GM20431 (cell line): Measurements from ENCODE around the gene SEC22A.

Source experiments
- in situ Hi-C: fragments of 300-500 bp; cut with MseI, MboI; formaldehyde crosslinking; loops from one replicate; pipeline ENCODE4 v1.15.0; 2020; ENCODE audit warnings: low sequenced_read_pairs; ENCODE audit not compliant: unreplicated experiment

SEC22A gene

GRCh38 chr3:123285931-123286307 lies 84.2 kb downstream of the SEC22A start:
- in situ Hi-C loops, result no loop called here

GRCh38 chr3:123286308-123287023 lies 84.7 kb downstream of the SEC22A start:
- in situ Hi-C loops, result no loop called here

DNA sequence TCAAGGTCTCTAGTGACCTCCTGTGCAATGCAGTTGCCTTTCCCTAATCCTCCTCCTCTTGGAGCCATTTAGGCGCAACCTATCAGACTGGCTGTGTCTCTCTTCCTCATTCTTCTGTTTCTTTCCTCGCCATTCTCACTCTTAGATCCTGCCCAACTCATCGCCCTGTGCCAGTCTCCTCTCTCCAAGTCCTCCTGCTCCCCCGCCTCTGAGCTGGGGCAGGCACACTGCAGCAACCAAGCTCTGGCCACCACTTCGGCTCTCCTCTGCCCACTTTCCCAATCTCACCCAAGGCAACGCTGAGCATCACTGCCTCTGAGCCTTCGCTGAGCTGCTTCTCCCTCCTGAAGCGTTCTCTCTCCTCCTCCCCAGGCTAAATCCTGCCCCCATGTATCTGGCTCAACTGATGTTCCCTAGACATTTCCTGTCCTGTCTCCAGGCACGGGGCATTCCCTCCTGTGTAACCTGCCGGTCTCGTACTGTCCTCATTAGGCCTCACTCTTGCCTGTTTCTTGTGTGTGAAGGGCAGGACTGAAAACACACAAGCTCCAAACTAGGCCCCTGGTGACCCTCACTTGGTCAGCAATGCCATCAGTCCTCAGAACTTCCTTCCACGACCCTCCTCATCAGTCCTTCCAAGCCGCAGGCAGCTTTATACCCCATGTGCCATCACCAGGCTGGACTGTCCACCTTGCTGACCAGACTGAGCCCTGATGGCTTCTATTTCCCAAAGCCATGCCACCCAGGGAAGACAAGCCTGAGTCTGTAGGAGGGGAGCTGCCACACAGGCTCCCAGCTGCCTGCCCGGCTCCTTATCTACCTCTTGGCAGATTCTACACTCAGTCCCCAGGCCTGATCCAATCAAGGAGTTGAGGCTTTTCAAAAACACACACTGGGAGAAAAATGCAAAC lies 85.6 kb downstream of the SEC22A start:
- in situ Hi-C loops, result no loop called here

DNA sequence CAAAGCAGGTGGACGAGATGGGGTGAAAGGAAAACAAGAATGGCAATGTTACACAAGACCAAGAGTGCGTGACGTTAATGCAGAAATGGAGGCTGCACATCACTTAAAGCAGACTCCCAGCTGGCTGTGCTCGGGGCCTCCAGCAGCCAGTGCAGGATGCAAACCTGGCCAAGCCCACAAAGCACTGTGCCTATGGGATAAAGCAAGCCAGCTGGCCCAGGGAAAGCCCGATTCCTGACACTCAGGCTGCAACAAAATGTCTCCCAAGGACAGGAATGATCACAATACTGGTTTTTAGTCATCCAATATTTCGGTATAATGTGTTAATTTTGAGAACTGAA lies 86.2 kb downstream of the SEC22A start:
- in situ Hi-C loops, result no loop called here

GRCh38 chr3:123289391-123290106 lies 87.8 kb downstream of the SEC22A start:
- in situ Hi-C loops, result no loop called here

DNA sequence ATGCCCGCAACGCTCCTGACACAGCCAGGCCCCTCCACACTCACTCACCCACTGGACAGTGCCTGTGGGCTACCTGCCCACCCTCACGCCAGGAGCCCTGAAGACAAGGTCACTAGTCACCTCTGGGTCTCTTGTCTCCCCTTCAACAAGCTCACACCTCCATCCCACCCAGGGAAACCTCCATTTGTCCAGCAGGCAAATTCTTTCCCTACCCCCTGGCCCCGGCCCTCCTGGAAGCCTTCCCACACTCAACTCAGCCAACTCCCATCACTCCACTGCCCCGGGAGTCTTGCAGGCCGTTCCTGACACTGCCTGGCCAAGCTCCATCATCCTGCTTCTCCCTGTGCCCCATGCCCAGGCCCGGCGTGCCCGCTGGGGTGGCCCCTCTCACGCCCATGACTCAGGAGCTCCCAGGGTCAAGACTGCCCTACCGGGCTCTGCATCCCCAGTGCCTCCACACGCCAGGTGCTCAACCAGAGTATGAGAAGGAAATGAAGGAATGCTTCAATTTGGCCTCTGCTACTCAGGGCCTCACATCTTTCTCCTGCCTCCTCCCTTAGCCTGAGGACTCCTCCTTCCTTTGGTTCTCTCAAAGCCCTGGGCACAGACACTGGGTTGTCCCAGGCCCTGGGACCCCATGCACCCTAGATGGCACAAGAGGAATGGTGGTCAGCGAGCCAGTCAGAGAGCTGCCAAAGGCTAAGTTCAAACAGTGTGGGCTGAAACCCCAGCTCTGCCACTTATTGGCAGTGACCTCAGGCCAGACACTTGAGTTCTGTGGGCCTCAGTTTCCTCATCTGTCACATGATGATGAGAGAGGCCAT lies 88.6 kb downstream of the SEC22A start:
- in situ Hi-C loops, result no loop called here

DNA sequence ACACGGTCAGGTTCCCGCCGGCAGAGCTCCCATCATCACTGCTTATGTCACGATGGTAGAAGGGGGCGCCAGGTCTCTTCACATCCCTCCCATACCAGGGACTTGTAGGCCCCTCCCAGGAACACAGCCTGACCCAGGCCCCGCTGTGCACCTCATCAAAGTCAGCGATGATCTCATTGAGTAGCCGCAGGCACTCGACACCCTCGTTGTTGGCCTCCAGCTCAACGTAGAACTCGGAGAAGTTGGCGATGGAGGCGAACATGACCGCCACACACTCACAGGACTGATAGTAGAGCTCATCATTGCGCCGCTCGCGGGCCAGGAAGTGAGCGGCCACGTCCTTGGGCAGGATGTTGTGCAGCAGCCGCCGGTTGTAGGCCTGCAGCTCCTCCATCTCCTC lies 89.2 kb downstream of the SEC22A start:
- in situ Hi-C loops, result no loop called here

- in situ Hi-C loops, result no loop called here
These were observed 89.7 kb downstream of the SEC22A start for GRCh38 chr3:123291404-123291803.

DNA sequence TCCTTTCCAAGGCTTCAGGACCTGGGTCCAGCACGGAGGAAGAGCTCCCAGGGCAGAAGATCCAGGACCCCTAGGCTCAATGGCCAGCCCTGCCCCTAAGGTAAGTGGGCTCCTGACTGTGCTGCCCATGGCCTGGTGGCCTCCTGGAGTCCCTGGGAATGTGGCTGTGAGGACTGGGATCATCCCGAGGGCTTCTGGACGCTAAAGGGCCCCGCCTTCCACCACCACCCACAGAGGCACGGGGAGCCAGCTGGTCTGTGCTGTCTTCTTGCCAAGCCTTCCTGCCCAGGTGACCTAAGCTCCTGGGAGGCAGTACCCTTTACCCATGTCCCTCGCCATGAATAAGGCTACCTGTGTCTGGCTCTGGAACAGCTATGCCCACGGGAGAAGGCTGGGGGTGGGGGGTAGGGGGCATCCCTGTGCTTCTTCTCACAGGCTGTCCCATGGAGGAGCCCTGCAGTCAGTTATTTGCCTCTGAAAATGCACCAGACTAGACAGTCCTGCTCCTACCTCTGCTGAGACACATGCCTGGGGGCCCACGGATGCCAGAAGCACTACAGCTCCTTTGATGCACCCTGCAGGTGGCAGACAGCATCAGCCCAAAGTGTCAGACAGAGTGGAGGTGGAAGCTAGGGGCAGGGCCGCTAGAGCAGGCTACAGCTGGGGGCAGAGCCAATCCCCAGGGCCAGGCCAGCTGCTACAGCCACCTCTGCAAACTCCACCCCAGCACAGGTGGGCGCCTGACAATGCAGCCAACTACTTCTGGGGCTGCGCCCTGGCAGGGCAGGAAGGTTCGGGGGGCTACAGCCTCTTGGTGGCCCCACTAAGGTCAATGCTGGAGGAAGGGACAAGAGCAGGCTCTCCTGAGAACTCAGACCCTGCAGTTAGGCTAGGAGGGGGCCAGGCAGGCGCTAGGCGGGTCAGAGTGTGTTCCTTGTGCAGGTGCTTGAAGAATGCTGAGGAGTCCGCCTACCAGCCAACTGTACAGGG lies 90.9 kb downstream of the SEC22A start:
- in situ Hi-C loops, result no loop called here

DNA sequence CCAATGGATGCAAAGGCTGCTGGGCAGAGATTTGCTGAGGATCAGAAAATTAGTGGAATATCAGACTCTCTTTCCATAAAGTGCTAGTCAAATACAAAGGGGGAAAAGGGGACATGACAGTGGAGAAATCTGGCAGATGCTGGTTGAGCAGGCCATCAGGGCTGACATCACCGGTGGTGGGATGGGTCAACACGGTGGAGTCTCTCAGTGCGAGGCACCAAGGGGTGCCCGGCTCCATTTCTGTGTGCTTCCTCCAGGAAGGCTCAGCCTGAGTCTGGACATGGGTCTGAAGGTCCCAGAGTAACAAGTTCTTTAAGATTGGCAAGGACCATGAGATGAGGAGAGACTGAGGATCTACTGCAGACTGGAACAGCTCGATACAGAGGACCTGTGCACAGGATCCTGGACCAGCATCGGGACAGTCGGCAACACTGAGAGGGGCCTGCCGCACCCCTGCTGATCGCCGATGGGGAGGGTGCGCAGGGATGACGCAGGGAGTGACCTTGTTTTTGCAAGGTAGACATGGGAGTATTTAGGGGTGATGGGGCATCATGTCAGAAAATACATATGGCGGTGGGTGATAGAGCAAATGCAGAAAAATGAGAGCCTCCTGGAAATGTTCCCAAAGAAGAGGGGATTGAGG lies 92.7 kb downstream of the SEC22A start:
- in situ Hi-C loops, result no loop called here

- in situ Hi-C loops, result no loop called here
These were observed 93.6 kb downstream of the SEC22A start for GRCh38 chr3:123295171-123295900.

DNA sequence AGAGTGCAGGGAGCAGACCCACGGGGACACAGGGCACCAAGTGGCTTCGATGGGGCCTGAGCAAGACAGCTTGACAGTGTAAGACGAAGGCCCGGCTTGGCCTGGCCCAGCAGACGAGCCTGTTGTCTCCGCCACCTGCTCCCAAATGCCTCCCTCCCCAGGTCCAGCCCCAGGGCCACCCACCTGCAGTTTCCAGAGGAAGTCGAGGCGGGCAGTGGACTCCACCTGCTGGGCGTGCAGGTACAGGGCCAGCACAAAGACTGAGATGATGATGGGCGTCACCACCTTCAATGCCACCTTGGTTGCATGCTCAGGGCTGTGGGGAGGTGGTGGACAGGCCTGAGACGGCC lies 94.1 kb downstream of the SEC22A start:
- in situ Hi-C loops, result no loop called here

- in situ Hi-C loops, result no loop called here
These were observed 94.5 kb downstream of the SEC22A start for GRCh38 chr3:123296261-123296660.

- in situ Hi-C loops, result no loop called here
These were observed 95.3 kb downstream of the SEC22A start for GRCh38 chr3:123296836-123297626.

- in situ Hi-C loops, result no loop called here
These were observed 95.8 kb downstream of the SEC22A start for GRCh38 chr3:123297627-123297899.

DNA sequence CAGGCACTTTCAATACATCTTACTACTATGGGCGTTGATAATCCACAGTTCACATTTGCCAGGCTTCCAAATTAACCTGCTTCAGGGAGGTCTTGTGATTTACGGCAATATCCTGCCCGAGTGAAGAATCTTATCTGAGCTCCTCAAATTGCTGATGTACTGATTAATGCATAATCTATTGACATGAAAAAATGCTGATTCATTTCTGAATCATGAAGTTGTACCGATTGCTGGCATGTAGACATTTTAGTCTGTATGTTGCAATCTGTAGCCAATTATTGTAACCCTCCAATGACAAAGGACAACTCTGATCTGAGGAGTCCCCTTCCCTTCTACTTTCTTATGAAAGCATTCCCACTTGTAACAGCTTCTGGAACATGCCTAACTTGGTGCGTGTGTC lies 97.2 kb downstream of the SEC22A start:
- in situ Hi-C loops, result no loop called here

- in situ Hi-C loops, result no loop called here
These were observed 97.8 kb downstream of the SEC22A start for GRCh38 chr3:123299581-123299980.
